ENCODE measurements around the gene FOXA2. TPM values are rescaled to one million over a fixed set of nuclear protein-coding genes. Genes with fewer than 3 reads are reported as not detected.

The FOXA2 gene
- total and polyA plus RNA-seq, 4 donors: 0.60 to 0.83 (median 0.60) TPM; not detected in 1

- H3K27ac ChIP-seq (ENCODE audit: low read depth, low read length): no peak overlapping the region
- no peaks in the 10 kb centered on the region for H3K4me1 ChIP-seq (ENCODE audit: control insufficient read depth, insufficient read depth, low read length)
- peaks cover 3% of the 10 kb centered on the region for H3K27me3 ChIP-seq (ENCODE audit: control insufficient read depth, insufficient read depth, low read length)
- no peak for DNase-seq (ENCODE audit: low read depth in 4 of 6, low spot score in 6 of 6)
- H3K9me3 ChIP-seq (ENCODE audit: control insufficient read depth, insufficient read depth, low read length): no peaks in the 10 kb centered on the region
- no peaks in the 10 kb centered on the region for H3K36me3 ChIP-seq (ENCODE audit: control insufficient read depth, insufficient read depth, low read length)
- H3K4me3 ChIP-seq (ENCODE audit: low read depth, low read length): no peak overlapping the region
Observed at GRCh38 chr20:22545045-22545444, 39.3 kb downstream of the FOXA2 start.

- peaks cover 3% of the 10 kb centered on the region for H3K27me3 ChIP-seq (ENCODE audit: control insufficient read depth, insufficient read depth, low read length)
- DNase-seq (ENCODE audit: low read depth in 4 of 6, low spot score in 6 of 6): peak in 1 of 6 donors; percentile 30
- H3K9me3 ChIP-seq (ENCODE audit: control insufficient read depth, insufficient read depth, low read length): no peaks in the 10 kb centered on the region
- H3K4me3 ChIP-seq (ENCODE audit: low read depth, low read length): no peak overlapping the region
- no CpG with 5 or more reads among the region's 1 CpG for WGBS (ENCODE audit: insufficient coverage)
- H3K36me3 ChIP-seq (ENCODE audit: control insufficient read depth, insufficient read depth, low read length): no peaks in the 10 kb centered on the region
- no peaks in the 10 kb centered on the region for H3K4me1 ChIP-seq (ENCODE audit: control insufficient read depth, insufficient read depth, low read length)
- no peak overlapping the region for H3K27ac ChIP-seq (ENCODE audit: low read depth, low read length)
Observed at GRCh38 chr20:22544462-22544861, 39.9 kb downstream of the FOXA2 start.

- Histone ChIP-seq H3K36me3 (ENCODE audit: control insufficient read depth, insufficient read depth, low read length) (no peaks in the 10 kb centered on the region), H3K4me1 (ENCODE audit: control insufficient read depth, insufficient read depth, low read length) (no peaks in the 10 kb centered on the region), H3K4me3 (ENCODE audit: low read depth, low read length) (no peak overlapping the region), H3K27me3 (ENCODE audit: control insufficient read depth, insufficient read depth, low read length) (peaks cover 3% of the 10 kb centered on the region), H3K9me3 (ENCODE audit: control insufficient read depth, insufficient read depth, low read length) (no peaks in the 10 kb centered on the region), H3K27ac (ENCODE audit: low read depth, low read length) (no peak overlapping the region)
- no peak for DNase-seq (ENCODE audit: low read depth in 4 of 6, low spot score in 6 of 6)
- WGBS (ENCODE audit: insufficient coverage): no CpG with 5 or more reads among the region's 1 CpG
Observed at GRCh38 chr20:22542427-22542826, 41.9 kb downstream of the FOXA2 start.

- 33% methylated on average over 8 of the region's 10 CpGs for WGBS (ENCODE audit: insufficient coverage)
- no peak overlapping the region for H3K27ac ChIP-seq (ENCODE audit: low read depth, low read length)
- H3K9me3 ChIP-seq (ENCODE audit: control insufficient read depth, insufficient read depth, low read length): no peaks in the 10 kb centered on the region
- no peaks in the 10 kb centered on the region for H3K4me1 ChIP-seq (ENCODE audit: control insufficient read depth, insufficient read depth, low read length)
- no peak for DNase-seq (ENCODE audit: low read depth in 4 of 6, low spot score in 6 of 6)
- peaks cover 3% of the 10 kb centered on the region for H3K27me3 ChIP-seq (ENCODE audit: control insufficient read depth, insufficient read depth, low read length)
- H3K36me3 ChIP-seq (ENCODE audit: control insufficient read depth, insufficient read depth, low read length): no peaks in the 10 kb centered on the region
- no peak overlapping the region for H3K4me3 ChIP-seq (ENCODE audit: low read depth, low read length)
Observed at GRCh38 chr20:22540832-22541231, 43.5 kb downstream of the FOXA2 start.

GRCh38 chr20:22536956-22537756 lies 47.2 kb downstream of the FOXA2 start:
- no peak overlapping the region for H3K4me3 ChIP-seq (ENCODE audit: low read depth, low read length)
- H3K4me1 ChIP-seq (ENCODE audit: control insufficient read depth, insufficient read depth, low read length): no peaks in the 10 kb centered on the region
- 75% methylated on average over 3 of the region's 4 CpGs for whole genome bisulfite sequencing (ENCODE audit: insufficient coverage)
- H3K27me3 ChIP-seq (ENCODE audit: control insufficient read depth, insufficient read depth, low read length): peaks cover 3% of the 10 kb centered on the region
- no peak for DNase-seq (ENCODE audit: low read depth in 4 of 6, low spot score in 6 of 6)
- no peaks in the 10 kb centered on the region for H3K9me3 ChIP-seq (ENCODE audit: control insufficient read depth, insufficient read depth, low read length)
- H3K27ac ChIP-seq (ENCODE audit: low read depth, low read length): no peak overlapping the region
- H3K36me3 ChIP-seq (ENCODE audit: control insufficient read depth, insufficient read depth, low read length): no peaks in the 10 kb centered on the region

- 90% methylated on average over 5 of the region's 5 CpGs for WGBS (ENCODE audit: insufficient coverage)
- no peaks in the 10 kb centered on the region for H3K36me3 ChIP-seq (ENCODE audit: control insufficient read depth, insufficient read depth, low read length)
- DNase-seq (ENCODE audit: low read depth in 4 of 6, low spot score in 6 of 6): no peak
- no peaks in the 10 kb centered on the region for H3K9me3 ChIP-seq (ENCODE audit: control insufficient read depth, insufficient read depth, low read length)
- H3K27ac ChIP-seq (ENCODE audit: low read depth, low read length): no peak overlapping the region
- H3K4me1 ChIP-seq (ENCODE audit: control insufficient read depth, insufficient read depth, low read length): no peaks in the 10 kb centered on the region
- no peak overlapping the region for H3K4me3 ChIP-seq (ENCODE audit: low read depth, low read length)
- peaks cover 2% of the 10 kb centered on the region for H3K27me3 ChIP-seq (ENCODE audit: control insufficient read depth, insufficient read depth, low read length)
Observed at GRCh38 chr20:22536141-22536828, 48.1 kb downstream of the FOXA2 start.

GRCh38 chr20:22535483-22535882 lies 48.9 kb downstream of the FOXA2 start:
- WGBS (ENCODE audit: insufficient coverage): 92% methylated on average over 4 of the region's 5 CpGs
- no peaks in the 10 kb centered on the region for H3K4me1 ChIP-seq (ENCODE audit: control insufficient read depth, insufficient read depth, low read length)
- no peak for DNase-seq (ENCODE audit: low read depth in 4 of 6, low spot score in 6 of 6)
- H3K36me3 ChIP-seq (ENCODE audit: control insufficient read depth, insufficient read depth, low read length): no peaks in the 10 kb centered on the region
- no peaks in the 10 kb centered on the region for H3K27me3 ChIP-seq (ENCODE audit: control insufficient read depth, insufficient read depth, low read length)
- H3K27ac ChIP-seq (ENCODE audit: low read depth, low read length): no peak overlapping the region
- H3K4me3 ChIP-seq (ENCODE audit: low read depth, low read length): no peak overlapping the region
- no peaks in the 10 kb centered on the region for H3K9me3 ChIP-seq (ENCODE audit: control insufficient read depth, insufficient read depth, low read length)

- H3K27me3 ChIP-seq (ENCODE audit: control insufficient read depth, insufficient read depth, low read length): peaks cover 7% of the 10 kb centered on the region
- no peak overlapping the region for H3K4me3 ChIP-seq (ENCODE audit: low read depth, low read length)
- 75% methylated on average over 6 of the region's 10 CpGs for WGBS (ENCODE audit: insufficient coverage)
- H3K27ac ChIP-seq (ENCODE audit: low read depth, low read length): no peak overlapping the region
- no peaks in the 10 kb centered on the region for H3K36me3 ChIP-seq (ENCODE audit: control insufficient read depth, insufficient read depth, low read length)
- no peaks in the 10 kb centered on the region for H3K9me3 ChIP-seq (ENCODE audit: control insufficient read depth, insufficient read depth, low read length)
- no peak for DNase-seq (ENCODE audit: low read depth in 4 of 6, low spot score in 6 of 6)
- H3K4me1 ChIP-seq (ENCODE audit: control insufficient read depth, insufficient read depth, low read length): no peaks in the 10 kb centered on the region
Observed at GRCh38 chr20:22533823-22534751, 50.3 kb downstream of the FOXA2 start.

GRCh38 chr20:22532598-22532997 lies 51.8 kb downstream of the FOXA2 start:
- no peak overlapping the region for H3K4me3 ChIP-seq (ENCODE audit: low read depth, low read length)
- WGBS (ENCODE audit: insufficient coverage): 100% methylated on average over 2 of the region's 3 CpGs
- no peaks in the 10 kb centered on the region for H3K4me1 ChIP-seq (ENCODE audit: control insufficient read depth, insufficient read depth, low read length)
- H3K27ac ChIP-seq (ENCODE audit: low read depth, low read length): no peak overlapping the region
- H3K27me3 ChIP-seq (ENCODE audit: control insufficient read depth, insufficient read depth, low read length): peaks cover 7% of the 10 kb centered on the region
- no peaks in the 10 kb centered on the region for H3K36me3 ChIP-seq (ENCODE audit: control insufficient read depth, insufficient read depth, low read length)
- no peak for DNase-seq (ENCODE audit: low read depth in 4 of 6, low spot score in 6 of 6)
- no peaks in the 10 kb centered on the region for H3K9me3 ChIP-seq (ENCODE audit: control insufficient read depth, insufficient read depth, low read length)
